Testis (tissue), 3 donors: ENCODE results near the gene MCTP1. TPM values are rescaled to one million over a fixed set of nuclear protein-coding genes. Genes with fewer than 3 reads are reported as not detected.

Source experiments
- DNase-seq: peaks from one replicate; pipeline ENCODE4 v3.0.0-alpha.2; 2019
- H3K27ac ChIP-seq, 2 donors: fragments of 200-600 bp; sonication (generic); one replicate each; pipeline ENCODE4 v1.5.1; 2019
- H3K27me3 ChIP-seq: fragments of 200-600 bp; sonication (generic); one replicate; pipeline ENCODE4 v1.5.1; 2019
- H3K36me3 ChIP-seq: fragments of 200-600 bp; sonication (generic); one replicate; pipeline ENCODE4 v1.5.1; 2017; ENCODE audit warnings: low read depth; ENCODE audit errors: missing control alignments
- H3K4me1 ChIP-seq: fragments of 200-600 bp; sonication (generic); one replicate; pipeline ENCODE4 v1.5.1; 2019
- H3K4me3 ChIP-seq, 2 donors: fragments of 200-600 bp; sonication (generic); one replicate each; pipeline ENCODE4 v1.5.1; 2017 to 2019
- H3K9me3 ChIP-seq: fragments of 200-600 bp; sonication (generic); one replicate; pipeline ENCODE4 v1.5.1; 2017
- CTCF ChIP-seq, 3 experiments: fragments of 450-650 bp in 2 of 3; fragments of 200-600 bp in 1 of 3; sonication (generic) in 1 of 3; IDR thresholded peaks; one replicate each; pipeline ENCODE4 v1.5.1; 2016 to 2019; ENCODE audit warnings: antibody characterized with exemption in 3 of 3, mild to moderate bottlenecking in 2 of 3, moderate library complexity in 1 of 3
- POLR2A ChIP-seq: fragments of 450-650 bp; IDR thresholded peaks from one replicate; pipeline ENCODE4 v1.6.1; 2017; ENCODE audit warnings: antibody characterized with exemption, mild to moderate bottlenecking, moderate library complexity
- WGBS, 2 donors: methylation state at CpG; one replicate each; pipeline ENCODE4 v1.1.5; 2018; 5-methylcytosine and 5-hydroxymethylcytosine counted together
- intact Hi-C: fragments of 100-400 bp; cut with DNase I; formaldehyde crosslinking; loops from one replicate; pipeline ENCODE4 v1.15.1; 2023; ENCODE audit warnings: low total_unique reads
- polyA plus RNA-seq: library from polyadenylated mRNA; stranded (reverse); fragments of 350-450 nt; fragmentation: Illumina TruSeq; extraction: RNeasy Lipid Tissue Mini Kit (QIAGEN cat#74804); gene quantifications from one replicate; pipeline ENCODE4 v1.2.3, GENCODE V29; 2014; ENCODE audit warnings: low read depth, low replicate concordance; ENCODE audit not compliant: insufficient read depth
- total RNA-seq, 2 donors: library from RNA; depleted of rRNA; stranded (reverse); fragments of >200 nt; gene quantifications; one replicate each; pipeline ENCODE4 v1.2.3, GENCODE V29; 2016

The MCTP1 gene
- total and polyA plus RNA-seq, 3 donors from 2014 or later: 7.4 to 15.5 (median 9.7) TPM

GRCh38 chr5:94885931-94886330 lies 399.0 kb downstream of the MCTP1 start:
- H3K9me3 ChIP-seq: no peaks in the 10 kb centered on the region
- intact Hi-C loops: no loop called here
- H3K4me3 ChIP-seq: no peak overlapping the region
- TF ChIP-seq POLR2A: no peak
- no peak for TF ChIP-seq CTCF (IDR thresholded peaks at IDR 0.05)
- no peaks in the 10 kb centered on the region for H3K27me3 ChIP-seq
- H3K36me3 ChIP-seq: no peaks in the 10 kb centered on the region
- H3K27ac ChIP-seq: no peak overlapping the region
- WGBS, 2 donors: 87 to 92% methylated on average over 2 of the region's 2 CpGs
- no peaks in the 10 kb centered on the region for H3K4me1 ChIP-seq
- no peak for DNase-seq

- Histone ChIP-seq H3K4me3 (no peak overlapping the region), H3K9me3 (no peaks in the 10 kb centered on the region), H3K4me1 (no peaks in the 10 kb centered on the region), H3K27me3 (no peaks in the 10 kb centered on the region), H3K27ac (no peak overlapping the region), H3K36me3 (no peaks in the 10 kb centered on the region)
- WGBS, 2 donors: 14 to 19% methylated on average over 9 of the region's 9 CpGs
- TF ChIP-seq CTCF (IDR thresholded peaks at IDR 0.05) (no peak), POLR2A (no peak)
- intact Hi-C loops: no loop called here
- peak; percentile 19 for DNase-seq
These were observed 400.6 kb downstream of the MCTP1 start for GRCh38 chr5:94884311-94884710.

- Histone ChIP-seq H3K27ac (no peak overlapping the region), H3K27me3 (no peaks in the 10 kb centered on the region), H3K36me3 (no peaks in the 10 kb centered on the region), H3K4me3 (no peak overlapping the region), H3K4me1 (no peaks in the 10 kb centered on the region), H3K9me3 (no peaks in the 10 kb centered on the region)
- intact Hi-C loops: no loop called here
- no peak for DNase-seq
- whole genome bisulfite sequencing, 2 donors: 82 to 85% methylated on average over 4 of the region's 4 CpGs
- no peak for TF ChIP-seq POLR2A
- no peak for TF ChIP-seq CTCF (IDR thresholded peaks at IDR 0.05)
These were observed 412.4 kb downstream of the MCTP1 start for GRCh38 chr5:94872526-94872925.

- Histone ChIP-seq H3K4me3 (no peak overlapping the region), H3K36me3 (no peaks in the 10 kb centered on the region), H3K27me3 (no peaks in the 10 kb centered on the region), H3K27ac (no peak overlapping the region), H3K9me3 (no peaks in the 10 kb centered on the region), H3K4me1 (no peaks in the 10 kb centered on the region)
- 76 to 82% methylated on average over 13 of the region's 13 CpGs for WGBS, 2 donors
- intact Hi-C loops: no loop called here
- DNase-seq: no peak
- TF ChIP-seq POLR2A: no peak
- no peak for TF ChIP-seq CTCF (IDR thresholded peaks at IDR 0.05)
These were observed 414.2 kb downstream of the MCTP1 start for GRCh38 chr5:94870511-94871183.

- intact Hi-C loops: no loop called here
- WGBS, 2 donors: 93% methylated on average over 4 of the region's 4 CpGs
- H3K9me3 ChIP-seq: no peaks in the 10 kb centered on the region
- H3K27ac ChIP-seq: no peak overlapping the region
- DNase-seq: no peak
- TF ChIP-seq CTCF (IDR thresholded peaks at IDR 0.05): no peak
- TF ChIP-seq POLR2A: no peak
- no peaks in the 10 kb centered on the region for H3K36me3 ChIP-seq
- H3K27me3 ChIP-seq: no peaks in the 10 kb centered on the region
- H3K4me3 ChIP-seq: no peak overlapping the region
- H3K4me1 ChIP-seq: no peaks in the 10 kb centered on the region
These were observed 415.0 kb downstream of the MCTP1 start for GRCh38 chr5:94869921-94870320.
